Epithelial cell of proximal tubule (primary cell): ENCODE results near the gene EML1. TPM values are rescaled to one million over a fixed set of nuclear protein-coding genes. Genes with fewer than 3 reads are reported as not detected.

Experiments
- DNase-seq: peaks from one replicate; pipeline ENCODE4 v3.0.0-alpha.2; 2011; ENCODE audit warnings: low read depth
- H3K4me3 ChIP-seq: 2 replicates; pipeline ENCODE4 v1.5.1; 2011; ENCODE audit warnings: low read depth, mild to moderate bottlenecking, low read length
- total RNA-seq: library from RNA; depleted of rRNA; stranded (reverse); fragments of >200 nt; gene quantifications from 2 replicates; pipeline ENCODE4 v1.2.3, GENCODE V29; 2015
- TF ChIP-seq, protein P1 (sequence below): conservative IDR thresholded peaks from 2 replicates; pipeline ENCODE4 v1.5.1; 2012; ENCODE audit warnings: low read depth, mild to moderate bottlenecking, low read length

Gene EML1
- total RNA-seq, 1 donor from 2014 or later = 25.1 TPM

DNA sequence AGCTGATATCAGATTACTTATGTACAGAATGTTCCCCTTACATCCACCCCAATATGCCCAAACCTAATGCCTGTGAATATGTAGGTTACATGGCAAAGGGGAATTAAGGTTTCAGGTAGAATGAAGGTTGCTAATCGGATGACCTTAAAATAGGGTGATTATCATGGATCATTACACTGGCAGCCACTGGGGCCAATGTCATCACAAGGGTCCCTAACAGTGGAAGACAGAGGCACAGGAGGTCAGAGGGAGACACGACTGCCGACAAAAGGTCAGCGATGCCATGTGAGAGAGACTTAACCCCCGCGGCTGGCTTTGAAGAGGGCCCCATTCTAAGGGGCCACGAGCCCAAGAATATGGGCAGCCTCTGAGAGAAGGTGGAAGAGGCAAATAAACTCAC lies 165.2 kb downstream of the EML1 start:
- no peak overlapping the region for H3K4me3 ChIP-seq

DNA sequence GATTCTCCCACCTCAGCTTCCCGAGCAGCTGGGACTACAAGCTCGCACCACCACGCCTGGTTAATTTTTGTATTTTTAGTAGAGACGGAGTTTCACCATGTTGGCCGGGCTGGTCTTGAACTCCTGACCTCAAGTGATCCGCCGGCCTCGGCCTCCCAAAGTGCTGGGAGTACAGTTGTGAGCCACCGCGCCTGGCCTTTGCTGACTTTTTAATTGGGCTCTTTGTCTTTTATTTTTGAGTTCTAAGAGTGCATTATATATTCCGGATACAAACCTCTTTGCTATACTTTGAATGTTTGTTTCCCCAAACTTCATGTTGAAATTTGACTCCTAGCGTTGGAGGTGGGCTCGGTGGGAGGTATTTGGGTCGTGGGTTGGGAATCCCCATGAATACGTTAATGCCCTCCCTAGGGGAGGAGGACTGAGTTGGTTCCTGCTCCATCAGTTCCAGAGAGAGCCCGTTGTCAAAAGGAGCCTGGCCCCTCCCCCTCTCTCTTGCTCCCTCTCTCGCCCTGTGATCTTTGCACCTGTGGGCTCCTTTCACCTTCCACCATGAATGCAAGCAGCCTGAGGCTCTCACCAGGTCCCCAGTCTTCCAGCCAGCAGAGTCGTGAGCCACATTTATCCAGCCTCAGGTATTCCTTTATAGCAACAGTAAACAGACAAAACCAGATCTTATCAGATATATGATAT lies 168.8 kb downstream of the EML1 start:
- H3K4me3 ChIP-seq = no peak overlapping the region
- TF ChIP-seq, protein P1, sequence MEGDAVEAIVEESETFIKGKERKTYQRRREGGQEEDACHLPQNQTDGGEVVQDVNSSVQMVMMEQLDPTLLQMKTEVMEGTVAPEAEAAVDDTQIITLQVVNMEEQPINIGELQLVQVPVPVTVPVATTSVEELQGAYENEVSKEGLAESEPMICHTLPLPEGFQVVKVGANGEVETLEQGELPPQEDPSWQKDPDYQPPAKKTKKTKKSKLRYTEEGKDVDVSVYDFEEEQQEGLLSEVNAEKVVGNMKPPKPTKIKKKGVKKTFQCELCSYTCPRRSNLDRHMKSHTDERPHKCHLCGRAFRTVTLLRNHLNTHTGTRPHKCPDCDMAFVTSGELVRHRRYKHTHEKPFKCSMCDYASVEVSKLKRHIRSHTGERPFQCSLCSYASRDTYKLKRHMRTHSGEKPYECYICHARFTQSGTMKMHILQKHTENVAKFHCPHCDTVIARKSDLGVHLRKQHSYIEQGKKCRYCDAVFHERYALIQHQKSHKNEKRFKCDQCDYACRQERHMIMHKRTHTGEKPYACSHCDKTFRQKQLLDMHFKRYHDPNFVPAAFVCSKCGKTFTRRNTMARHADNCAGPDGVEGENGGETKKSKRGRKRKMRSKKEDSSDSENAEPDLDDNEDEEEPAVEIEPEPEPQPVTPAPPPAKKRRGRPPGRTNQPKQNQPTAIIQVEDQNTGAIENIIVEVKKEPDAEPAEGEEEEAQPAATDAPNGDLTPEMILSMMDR = no peak
- no peak for DNase-seq

More for the DNA sequence above, 165.2 kb downstream of the EML1 start:
- DNase-seq = no peak
- TF ChIP-seq, protein P1 = no peak

DNA sequence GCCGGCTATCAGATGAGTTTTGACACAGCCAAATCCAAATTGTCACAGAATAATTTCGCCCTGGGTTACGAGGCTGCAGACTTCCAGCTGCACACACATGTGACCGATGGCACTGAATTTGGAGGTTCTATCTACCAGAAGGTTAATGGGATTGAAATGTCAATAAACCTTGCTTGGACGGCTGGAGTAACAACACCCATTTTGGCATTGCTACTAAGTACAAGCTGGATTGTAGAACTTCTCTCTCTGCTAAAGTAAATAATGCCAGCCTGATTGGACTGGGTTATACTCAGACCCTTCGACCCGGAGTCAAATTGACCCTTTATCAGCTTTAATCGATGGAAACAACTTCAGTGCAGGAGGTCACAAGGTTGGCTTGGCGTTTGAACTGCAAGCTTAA lies 171.8 kb downstream of the EML1 start:
- H3K4me3 ChIP-seq = no peak overlapping the region
- no peak for DNase-seq
- TF ChIP-seq, protein P1 = no peak

DNA sequence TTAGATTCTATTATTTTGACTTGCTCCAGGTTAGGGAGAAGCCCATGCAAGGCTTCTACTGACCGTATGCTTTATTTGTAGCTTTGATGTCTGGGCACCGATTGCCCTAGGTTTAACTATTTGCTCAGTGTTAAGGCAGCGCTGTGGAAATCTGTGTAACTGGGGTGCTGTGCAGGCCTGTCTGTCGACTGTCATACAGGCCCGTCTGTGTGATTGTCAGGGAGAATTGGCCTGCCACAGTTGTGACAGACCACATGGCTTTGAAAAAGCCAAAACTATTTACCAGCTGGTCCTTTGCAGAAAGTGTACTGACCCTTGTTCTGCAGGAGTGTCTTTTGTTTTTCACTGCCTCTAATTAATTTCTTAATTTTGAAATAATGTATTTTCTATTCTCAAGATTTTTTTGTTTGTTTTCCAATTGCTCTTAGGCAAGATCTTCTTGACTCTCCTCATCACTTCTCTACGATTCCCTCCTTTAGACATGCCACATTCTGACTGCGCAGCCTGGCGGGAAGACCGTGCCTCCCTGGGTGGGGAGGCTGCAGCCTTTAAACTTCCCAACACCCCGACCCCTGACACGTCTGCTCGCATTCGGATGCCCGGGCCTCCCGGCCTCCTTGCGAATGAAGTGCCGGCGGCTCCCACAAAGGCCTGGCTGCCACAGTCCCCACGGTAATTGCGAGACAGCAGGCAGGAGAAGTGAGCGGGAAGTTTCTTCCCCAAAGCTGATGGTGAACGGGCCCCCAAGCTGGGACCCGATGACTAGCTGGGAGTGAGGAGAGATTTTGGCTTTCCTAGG lies 173.0 kb downstream of the EML1 start:
- TF ChIP-seq, protein P1 = no peak
- DNase-seq = no peak
- H3K4me3 ChIP-seq = no peak overlapping the region

DNA sequence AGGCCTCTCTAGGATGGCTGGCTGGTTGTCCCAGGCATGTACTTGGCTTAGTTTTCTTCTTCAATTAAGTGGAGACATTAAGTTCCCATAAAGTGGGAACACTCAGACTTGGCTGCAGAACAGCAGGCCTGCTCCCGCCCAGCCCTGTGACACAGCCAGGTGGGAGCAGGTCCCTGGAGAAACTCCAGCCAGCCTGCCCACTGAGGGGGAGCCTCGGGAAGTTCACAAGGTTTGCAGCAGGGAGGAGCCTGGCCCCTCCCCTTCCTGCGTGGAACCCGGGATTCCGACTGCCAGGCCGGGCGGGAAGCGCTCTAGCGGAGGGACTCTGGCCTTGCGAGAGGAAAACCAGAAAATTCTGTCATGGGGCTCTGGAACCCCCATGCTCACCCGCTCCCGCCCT lies 173.7 kb downstream of the EML1 start:
- TF ChIP-seq, protein P1 = no peak
- no peak overlapping the region for H3K4me3 ChIP-seq
- DNase-seq = no peak

DNA sequence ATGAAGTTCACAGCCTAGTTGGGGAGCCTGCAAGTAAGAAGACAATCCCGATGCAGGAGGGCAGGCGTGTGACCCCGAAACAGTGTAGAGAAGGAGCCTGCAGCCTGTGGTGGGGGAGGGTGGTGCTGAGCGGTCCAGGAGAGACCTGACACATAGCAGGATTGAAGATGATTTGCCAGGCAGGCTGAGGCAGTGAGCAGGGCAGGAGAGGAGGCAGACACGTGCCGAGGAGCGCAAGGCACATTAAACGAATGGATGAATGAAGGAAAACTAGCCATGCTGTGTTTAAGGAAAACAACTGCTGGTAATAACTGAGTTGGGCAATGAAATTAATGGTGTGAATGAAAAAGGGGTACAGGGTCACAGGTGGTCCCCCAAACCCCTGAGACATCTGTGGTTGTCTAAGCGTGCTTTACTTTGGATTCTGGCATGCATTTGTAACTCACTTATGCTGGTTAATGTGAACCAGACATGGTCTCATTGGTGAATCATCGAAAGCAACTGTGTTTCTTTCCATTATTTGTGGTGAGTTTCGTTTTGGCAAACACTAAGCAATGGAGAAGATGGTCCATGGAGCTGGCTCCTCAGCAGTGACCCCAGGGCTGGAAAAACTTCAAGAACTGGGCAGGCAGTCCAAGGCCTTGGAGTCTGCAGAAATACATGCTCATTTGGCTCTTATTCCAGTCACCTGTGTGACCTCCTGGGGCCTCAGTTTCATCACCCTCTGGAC lies 175.1 kb downstream of the EML1 start:
- DNase-seq = no peak
- TF ChIP-seq, protein P1 = no peak
- H3K4me3 ChIP-seq = no peak overlapping the region
